Measurements from ENCODE around the gene FNBP1L.

FNBP1L gene

DNA sequence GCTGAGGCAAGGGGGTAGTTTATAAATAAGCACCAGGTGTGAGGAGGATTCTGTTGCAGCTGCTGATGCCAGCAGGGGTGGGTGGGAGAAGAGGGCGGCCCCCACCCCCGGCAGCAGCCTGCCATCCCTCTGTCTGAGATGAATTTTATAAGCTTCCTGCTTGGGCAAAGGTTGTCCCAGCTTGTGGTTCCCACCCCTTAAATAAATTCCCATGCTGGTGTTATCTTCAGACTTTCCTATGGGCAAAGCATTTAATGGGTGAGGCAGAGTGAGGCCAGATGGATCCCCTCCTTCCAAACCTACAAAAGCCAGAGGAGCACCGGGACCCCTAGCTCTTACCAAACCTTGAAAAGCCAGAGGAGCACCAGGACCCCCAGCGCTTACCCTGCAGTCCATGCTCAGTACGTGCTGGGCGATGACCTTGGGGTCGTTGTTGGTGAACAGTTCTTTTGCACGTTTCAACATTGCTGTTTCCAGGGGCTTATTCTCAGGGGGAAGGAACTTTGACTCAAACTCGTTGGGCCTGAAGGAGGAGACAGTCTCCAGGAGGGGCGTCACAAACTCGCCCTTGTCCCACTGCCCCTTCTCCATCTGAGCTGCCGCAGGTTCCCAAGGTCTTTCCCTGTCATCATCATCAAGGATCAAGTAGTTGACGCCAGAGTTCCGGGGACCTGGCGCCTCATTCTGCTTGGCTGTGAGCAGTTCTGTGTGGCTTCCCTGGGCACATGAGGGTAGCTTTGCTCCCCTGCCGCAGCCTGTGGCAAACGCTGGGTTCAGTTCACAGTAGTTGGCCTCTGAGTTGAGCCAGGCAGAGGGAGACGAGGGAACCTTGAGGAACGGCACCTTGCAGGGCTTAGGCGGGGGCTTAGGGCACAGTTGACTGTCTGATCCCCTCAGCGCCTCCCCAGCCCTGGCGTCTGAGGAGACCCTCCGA, 134.3 kb downstream of the FNBP1L start:
- no peak for TF ChIP-seq SIN3A (IDR thresholded peaks at IDR 0.05; ENCODE audit: borderline replicate concordance, insufficient read depth, low read length)
- no peak for TF ChIP-seq TAF1 (IDR thresholded peaks at IDR 0.05; ENCODE audit: borderline replicate concordance, insufficient read depth, low read length)
- TF ChIP-seq, protein P1, sequence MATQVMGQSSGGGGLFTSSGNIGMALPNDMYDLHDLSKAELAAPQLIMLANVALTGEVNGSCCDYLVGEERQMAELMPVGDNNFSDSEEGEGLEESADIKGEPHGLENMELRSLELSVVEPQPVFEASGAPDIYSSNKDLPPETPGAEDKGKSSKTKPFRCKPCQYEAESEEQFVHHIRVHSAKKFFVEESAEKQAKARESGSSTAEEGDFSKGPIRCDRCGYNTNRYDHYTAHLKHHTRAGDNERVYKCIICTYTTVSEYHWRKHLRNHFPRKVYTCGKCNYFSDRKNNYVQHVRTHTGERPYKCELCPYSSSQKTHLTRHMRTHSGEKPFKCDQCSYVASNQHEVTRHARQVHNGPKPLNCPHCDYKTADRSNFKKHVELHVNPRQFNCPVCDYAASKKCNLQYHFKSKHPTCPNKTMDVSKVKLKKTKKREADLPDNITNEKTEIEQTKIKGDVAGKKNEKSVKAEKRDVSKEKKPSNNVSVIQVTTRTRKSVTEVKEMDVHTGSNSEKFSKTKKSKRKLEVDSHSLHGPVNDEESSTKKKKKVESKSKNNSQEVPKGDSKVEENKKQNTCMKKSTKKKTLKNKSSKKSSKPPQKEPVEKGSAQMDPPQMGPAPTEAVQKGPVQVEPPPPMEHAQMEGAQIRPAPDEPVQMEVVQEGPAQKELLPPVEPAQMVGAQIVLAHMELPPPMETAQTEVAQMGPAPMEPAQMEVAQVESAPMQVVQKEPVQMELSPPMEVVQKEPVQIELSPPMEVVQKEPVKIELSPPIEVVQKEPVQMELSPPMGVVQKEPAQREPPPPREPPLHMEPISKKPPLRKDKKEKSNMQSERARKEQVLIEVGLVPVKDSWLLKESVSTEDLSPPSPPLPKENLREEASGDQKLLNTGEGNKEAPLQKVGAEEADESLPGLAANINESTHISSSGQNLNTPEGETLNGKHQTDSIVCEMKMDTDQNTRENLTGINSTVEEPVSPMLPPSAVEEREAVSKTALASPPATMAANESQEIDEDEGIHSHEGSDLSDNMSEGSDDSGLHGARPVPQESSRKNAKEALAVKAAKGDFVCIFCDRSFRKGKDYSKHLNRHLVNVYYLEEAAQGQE (IDR thresholded peaks at IDR 0.05; ENCODE audit: insufficient read depth in 1 of 2, low read depth in 2 of 2, low read length in 2 of 2) = no peak

DNA sequence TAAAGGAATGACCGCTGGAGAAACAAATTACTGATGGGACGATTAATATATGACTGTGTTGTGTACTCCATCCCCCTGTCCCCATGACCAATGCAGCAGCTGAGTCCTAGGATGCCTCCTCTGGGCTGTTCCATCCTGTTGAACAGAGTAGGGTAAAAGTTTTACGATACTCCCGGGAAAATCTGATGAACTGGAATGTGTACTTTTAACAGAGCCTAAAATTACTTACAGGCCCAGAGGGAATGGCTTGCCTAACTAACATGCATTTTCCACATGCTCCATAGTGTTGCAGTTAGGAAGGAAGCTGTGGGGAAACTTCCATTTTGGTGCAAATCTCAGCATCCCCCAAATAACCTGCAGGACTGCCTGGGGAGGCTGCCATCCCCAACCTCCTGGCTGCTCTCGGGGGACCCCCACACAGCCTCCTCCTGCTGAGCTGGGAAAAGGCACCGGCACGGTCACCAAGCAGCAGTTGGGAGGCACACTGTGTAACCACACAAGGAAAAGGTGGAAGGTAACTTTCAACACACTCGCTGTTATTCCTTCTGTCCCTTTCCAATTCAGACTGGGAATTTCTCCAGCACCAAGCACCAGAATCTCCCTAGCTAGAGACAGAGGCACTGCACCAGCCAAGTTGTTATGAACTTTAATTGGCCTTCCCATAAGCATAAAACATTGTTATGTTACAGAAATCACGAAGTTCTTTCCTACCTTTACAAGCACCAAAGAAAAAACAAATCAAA, 136.5 kb downstream of the FNBP1L start:
- TF ChIP-seq FOXP2 (optimal IDR thresholded peaks at IDR 0.05; ENCODE audit: borderline replicate concordance, extremely low read depth, extremely low read length, insufficient read depth) (no peak), POLR2AphosphoS5 (IDR thresholded peaks at IDR 0.05; ENCODE audit: low read depth, low read length) (no peak), TAF1 (IDR thresholded peaks at IDR 0.05; ENCODE audit: borderline replicate concordance, insufficient read depth, low read length) (no peak)
- TF ChIP-seq, protein P1 (IDR thresholded peaks at IDR 0.05; ENCODE audit: insufficient read depth in 1 of 2, low read depth in 2 of 2, low read length in 2 of 2) = no peak

DNA sequence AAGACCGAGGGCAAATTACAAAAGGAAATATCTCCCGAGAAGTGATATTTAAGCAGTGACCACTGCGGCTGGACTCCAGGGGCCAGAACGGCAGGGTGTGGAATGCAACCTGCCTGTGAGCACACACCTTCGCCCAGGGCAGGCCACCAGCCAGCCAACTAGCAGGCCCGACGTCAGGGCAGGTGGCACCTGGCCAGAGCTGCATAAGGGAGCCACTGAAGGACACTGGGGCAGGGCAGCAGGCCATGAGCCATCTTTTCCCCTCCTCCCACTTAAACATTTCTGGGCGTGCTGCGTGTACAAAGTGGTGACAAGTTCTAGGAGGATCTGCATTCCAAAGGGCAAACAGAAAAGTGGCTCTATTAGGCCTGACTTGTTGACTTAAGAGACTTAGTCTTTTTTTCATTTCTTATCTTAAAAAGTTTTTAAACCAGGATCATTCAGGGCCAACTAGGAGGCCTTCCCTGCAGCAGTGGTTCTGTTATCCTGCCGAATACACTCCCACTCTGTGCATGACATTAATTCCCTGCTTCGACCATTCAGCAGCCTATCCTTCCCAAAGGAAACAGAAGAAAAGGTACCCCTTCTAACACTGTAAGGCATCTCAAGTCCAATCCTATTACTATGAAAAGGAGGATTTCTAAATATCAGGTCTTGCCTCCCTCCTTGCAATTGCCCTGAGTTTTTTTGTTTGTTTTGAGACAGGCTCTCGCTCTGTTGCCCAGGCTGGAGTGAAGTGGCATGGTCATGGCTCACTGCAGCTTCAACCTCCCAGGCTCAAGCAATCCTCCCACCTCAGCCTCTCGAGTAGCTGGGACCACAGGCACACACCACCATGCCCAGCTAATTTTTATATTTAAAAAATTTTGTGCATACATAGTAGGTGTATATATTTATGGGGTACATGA, 137.4 kb downstream of the FNBP1L start:
- TF ChIP-seq TAF1 (IDR thresholded peaks at IDR 0.05; ENCODE audit: borderline replicate concordance, insufficient read depth, low read length) (no peak), SIN3A (IDR thresholded peaks at IDR 0.05; ENCODE audit: borderline replicate concordance, insufficient read depth, low read length) (no peak), POLR2AphosphoS5 (IDR thresholded peaks at IDR 0.05; ENCODE audit: low read depth, low read length) (no peak), FOXP2 (optimal IDR thresholded peaks at IDR 0.05; ENCODE audit: borderline replicate concordance, extremely low read depth, extremely low read length, insufficient read depth) (no peak)
- TF ChIP-seq, protein P1 (IDR thresholded peaks at IDR 0.05; ENCODE audit: insufficient read depth in 1 of 2, low read depth in 2 of 2, low read length in 2 of 2) = no peak

GRCh38 chr1:93587354-93587753, 139.4 kb downstream of the FNBP1L start:
- TF ChIP-seq, protein P1 (IDR thresholded peaks at IDR 0.05; ENCODE audit: insufficient read depth in 1 of 2, low read depth in 2 of 2, low read length in 2 of 2) = no peak
- TF ChIP-seq FOXP2 (optimal IDR thresholded peaks at IDR 0.05; ENCODE audit: borderline replicate concordance, extremely low read depth, extremely low read length, insufficient read depth) (no peak), TAF1 (IDR thresholded peaks at IDR 0.05; ENCODE audit: borderline replicate concordance, insufficient read depth, low read length) (no peak), SIN3A (IDR thresholded peaks at IDR 0.05; ENCODE audit: borderline replicate concordance, insufficient read depth, low read length) (no peak), POLR2AphosphoS5 (IDR thresholded peaks at IDR 0.05; ENCODE audit: low read depth, low read length) (no peak)
